Fibroblast of skin of right quadriceps (primary cell): Measurements from ENCODE around the gene PCDHA6.
"Not testable (repeated sequence)": the region's sequence is repeated elsewhere in the genome, so short reads cannot be mapped to it uniquely, and the experiment has no call there.

Source experiments
- DNase-seq: peaks from one replicate; pipeline ENCODE4 v3.0.0-alpha.2; 2013

PCDHA6 gene

DNA sequence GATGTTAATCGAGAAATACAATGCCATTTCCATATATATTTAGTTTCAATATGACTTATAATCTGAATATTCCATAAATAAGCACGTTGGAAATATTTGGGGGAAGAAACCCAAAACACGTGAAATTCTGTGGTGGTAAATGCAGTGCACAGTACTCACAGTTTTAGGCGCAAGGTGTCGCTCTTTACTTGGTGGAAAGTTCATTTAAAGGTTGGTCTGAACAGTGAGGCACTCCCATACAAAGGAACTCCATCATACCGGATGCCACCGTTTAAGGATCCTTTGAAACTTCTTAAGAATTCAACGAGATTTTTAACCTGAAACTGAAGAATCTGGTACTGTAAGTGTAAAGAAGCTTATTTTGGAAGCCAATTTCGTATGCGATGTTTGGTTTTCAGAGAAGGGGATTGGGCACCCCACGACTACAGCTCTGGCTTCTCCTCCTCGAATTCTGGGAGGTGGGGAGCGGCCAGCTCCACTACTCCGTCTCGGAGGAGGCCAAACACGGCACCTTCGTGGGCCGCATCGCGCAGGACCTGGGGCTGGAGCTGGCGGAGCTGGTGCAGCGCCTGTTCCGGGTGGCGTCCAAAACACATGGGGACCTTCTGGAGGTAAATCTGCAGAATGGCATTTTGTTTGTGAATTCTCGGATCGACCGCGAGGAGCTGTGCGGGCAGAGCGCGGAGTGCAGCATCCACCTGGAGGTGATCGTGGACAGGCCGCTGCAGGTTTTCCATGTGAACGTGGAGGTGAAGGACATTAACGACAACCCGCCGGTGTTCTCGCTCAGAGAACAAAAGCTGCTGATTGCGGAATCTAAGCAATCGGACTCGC, 41.2 kb downstream of the PCDHA6 start, which contains the start of gene PCDHA11:
TSS of gene PCDHA11 (plus strand) at position 237 of the 834 bp plus-strand sequence. CDS start at position 384, 147 bp downstream.
- no peak for DNase-seq

DNA sequence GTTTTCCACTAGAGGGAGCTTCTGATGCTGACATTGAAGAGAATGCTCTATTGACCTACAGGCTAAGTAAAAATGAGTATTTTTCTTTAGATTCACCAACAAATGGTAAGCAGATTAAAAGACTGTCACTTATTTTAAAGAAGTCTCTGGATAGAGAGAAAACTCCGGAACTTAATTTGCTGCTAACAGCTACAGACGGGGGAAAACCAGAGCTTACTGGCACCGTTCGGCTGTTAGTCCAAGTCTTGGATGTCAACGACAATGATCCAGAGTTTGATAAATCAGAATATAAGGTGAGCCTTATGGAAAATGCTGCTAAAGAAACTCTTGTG, 41.8 kb downstream of the PCDHA6 start:
- DNase-seq: no peak

DNA sequence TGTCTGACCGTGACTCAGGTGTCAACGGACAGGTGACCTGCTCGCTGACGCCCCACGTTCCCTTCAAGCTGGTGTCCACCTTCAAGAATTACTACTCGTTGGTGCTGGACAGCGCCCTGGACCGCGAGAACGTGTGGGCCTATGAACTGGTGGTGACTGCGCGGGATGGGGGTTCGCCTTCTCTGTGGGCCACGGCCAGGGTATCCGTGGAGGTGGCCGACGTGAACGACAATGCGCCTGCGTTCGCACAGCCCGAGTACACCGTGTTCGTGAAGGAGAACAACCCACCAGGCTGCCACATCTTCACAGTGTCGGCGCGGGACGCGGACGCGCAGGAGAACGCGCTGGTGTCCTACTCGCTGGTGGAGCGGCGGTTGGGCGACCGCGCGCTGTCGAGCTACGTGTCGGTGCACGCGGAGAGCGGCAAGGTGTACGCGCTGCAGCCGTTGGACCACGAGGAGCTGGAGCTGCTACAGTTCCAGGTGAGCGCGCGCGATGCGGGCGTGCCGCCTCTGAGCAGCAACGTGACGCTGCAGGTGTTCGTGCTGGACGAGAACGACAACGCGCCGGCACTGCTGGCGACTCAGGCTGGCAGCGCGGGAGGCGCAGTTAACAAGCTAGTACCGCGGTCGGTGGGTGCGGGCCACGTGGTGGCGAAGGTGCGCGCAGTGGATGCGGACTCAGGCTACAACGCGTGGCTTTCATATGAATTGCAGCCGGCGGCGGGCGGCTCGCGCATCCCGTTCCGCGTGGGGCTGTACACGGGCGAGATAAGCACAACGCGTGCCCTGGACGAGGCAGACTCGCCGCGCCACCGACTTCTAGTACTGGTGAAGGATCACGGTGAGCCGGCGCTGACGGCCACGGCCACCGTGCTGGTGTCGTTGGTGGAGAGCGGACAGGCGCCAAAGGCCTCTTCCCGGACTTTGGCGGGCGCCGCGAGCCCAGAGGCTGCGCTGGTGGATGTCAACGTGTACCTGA, 42.8 kb downstream of the PCDHA6 start:
- no peak for DNase-seq

DNA sequence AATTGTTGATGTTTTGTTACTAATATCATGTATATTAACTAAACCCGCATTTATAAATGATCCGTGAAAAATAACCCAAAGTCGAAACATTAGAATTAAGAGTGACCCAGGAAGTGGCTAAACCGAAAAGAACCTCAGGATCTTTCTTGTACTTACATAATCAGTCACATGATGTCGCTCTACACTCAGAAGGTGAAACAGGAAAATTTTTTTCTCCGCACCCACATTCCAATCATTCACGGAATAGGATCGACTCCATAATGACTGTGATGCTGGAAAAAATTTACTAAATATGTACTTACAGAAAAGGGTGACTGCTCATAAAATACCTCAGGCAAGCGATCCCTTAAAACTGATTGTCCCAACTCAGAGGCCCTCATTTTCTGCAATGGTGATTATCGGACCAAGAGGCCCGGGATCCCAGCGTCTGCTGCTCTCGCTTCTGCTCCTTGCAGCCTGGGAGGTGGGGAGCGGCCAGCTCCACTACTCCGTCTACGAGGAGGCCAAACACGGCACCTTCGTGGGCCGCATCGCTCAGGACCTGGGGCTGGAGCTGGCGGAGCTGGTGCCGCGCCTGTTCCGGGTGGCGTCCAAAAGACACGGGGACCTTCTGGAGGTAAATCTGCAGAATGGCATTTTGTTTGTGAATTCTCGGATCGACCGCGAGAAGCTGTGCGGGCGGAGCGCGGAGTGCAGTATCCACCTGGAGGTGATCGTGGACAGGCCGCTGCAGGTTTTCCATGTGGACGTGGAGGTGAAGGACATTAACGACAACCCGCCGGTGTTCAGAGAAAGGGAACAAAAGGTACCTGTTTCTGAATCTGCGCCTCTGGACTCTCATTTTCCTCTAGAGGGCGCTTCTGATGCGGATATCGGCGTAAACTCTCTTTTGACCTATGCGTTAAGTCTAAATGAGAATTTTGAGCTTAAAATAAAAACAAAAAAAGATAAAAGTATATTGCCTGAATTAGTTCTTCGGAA, 47.6 kb downstream of the PCDHA6 start, which contains the start of gene PCDHA12:
TSS of gene PCDHA12 (plus strand) at position 224 of the 981 bp plus-strand sequence. CDS start at position 389, 165 bp downstream.
- no peak for DNase-seq

DNA sequence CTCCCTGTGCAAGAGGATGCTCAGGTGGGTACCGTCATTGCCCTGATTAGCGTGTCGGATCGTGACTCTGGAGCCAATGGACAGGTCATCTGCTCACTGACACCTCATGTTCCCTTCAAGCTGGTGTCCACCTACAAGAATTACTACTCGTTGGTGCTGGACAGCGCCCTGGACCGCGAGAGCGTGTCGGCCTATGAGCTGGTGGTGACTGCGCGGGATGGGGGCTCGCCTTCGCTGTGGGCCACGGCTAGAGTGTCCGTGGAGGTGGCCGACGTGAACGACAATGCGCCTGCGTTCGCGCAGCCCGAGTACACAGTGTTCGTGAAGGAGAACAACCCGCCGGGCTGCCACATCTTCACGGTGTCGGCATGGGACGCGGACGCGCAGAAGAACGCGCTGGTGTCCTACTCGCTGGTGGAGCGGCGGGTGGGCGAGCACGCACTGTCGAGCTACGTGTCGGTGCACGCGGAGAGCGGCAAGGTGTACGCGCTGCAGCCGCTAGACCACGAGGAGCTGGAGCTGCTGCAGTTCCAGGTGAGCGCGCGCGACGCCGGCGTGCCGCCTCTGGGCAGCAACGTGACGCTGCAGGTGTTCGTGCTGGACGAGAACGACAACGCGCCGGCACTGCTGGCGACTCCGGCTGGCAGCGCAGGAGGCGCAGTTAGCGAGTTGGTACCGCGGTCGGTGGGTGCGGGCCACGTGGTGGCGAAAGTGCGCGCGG, 48.9 kb downstream of the PCDHA6 start:
- not testable (repeated sequence) for DNase-seq

DNA sequence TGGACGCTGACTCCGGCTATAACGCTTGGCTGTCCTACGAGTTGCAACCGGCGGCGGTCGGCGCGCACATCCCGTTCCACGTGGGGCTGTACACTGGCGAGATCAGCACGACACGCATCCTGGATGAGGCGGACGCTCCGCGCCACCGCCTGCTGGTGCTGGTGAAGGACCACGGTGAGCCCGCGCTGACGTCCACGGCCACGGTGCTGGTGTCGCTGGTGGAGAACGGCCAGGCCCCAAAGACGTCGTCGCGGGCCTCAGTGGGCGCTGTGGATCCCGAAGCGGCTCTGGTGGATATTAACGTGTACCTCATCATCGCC, 49.5 kb downstream of the PCDHA6 start:
- DNase-seq: no peak
